Liver (tissue), 9 donors: ENCODE data around the gene DBH. TPM values are rescaled to one million over a fixed set of nuclear protein-coding genes. Genes with fewer than 3 reads are reported as not detected.

ENCODE experiments used
- DNase-seq: peaks from one replicate; pipeline ENCODE4 v3.0.0-alpha.2; 2017; ENCODE audit warnings: low spot score
- H3K27ac ChIP-seq, 2 donors: one replicate each; pipeline ENCODE4 v1.7.0; 2013; ENCODE audit warnings: inconsistent platforms in 2 of 2, low read length in 2 of 2, control low read depth in 1 of 2, low read depth in 1 of 2, mild to moderate bottlenecking in 1 of 2
- H3K27me3 ChIP-seq, 4 donors: one replicate each; pipeline versions ENCODE4 v1.6.1 to v1.7.0; 2013; ENCODE audit warnings: low read length in 3 of 4, inconsistent platforms in 1 of 4, mild to moderate bottlenecking in 1 of 4, moderate library complexity in 1 of 4; ENCODE audit not compliant: control insufficient read depth in 4 of 4, insufficient read depth in 4 of 4
- H3K36me3 ChIP-seq, 4 donors: one replicate each; pipeline versions ENCODE4 v1.6.1 to v1.7.0; 2013; ENCODE audit warnings: low read length in 3 of 4, mild to moderate bottlenecking in 3 of 4, low read depth in 1 of 4, moderate library complexity in 1 of 4; ENCODE audit not compliant: control insufficient read depth in 4 of 4, insufficient read depth in 3 of 4
- H3K4me1 ChIP-seq, 4 donors: one replicate each; pipeline versions ENCODE4 v1.6.1 to v1.7.0; 2013; ENCODE audit warnings: low read length in 3 of 4, mild to moderate bottlenecking in 3 of 4, moderate library complexity in 1 of 4; ENCODE audit not compliant: control insufficient read depth in 4 of 4, insufficient read depth in 4 of 4
- H3K4me3 ChIP-seq, 3 donors: one replicate each; pipeline versions ENCODE4 v1.6.1 to v1.7.0; 2013; ENCODE audit warnings: low read length in 3 of 3, control low read depth in 1 of 3, low read depth in 1 of 3, mild to moderate bottlenecking in 1 of 3
- H3K9ac ChIP-seq, 2 donors: one replicate each; pipeline ENCODE4 v1.7.0; 2013; ENCODE audit warnings: low read length in 2 of 2, mild to moderate bottlenecking in 2 of 2, moderate library complexity in 2 of 2, control low read depth in 1 of 2, low read depth in 1 of 2
- H3K9me3 ChIP-seq, 4 donors: one replicate each; pipeline versions ENCODE4 v1.6.1 to v1.7.0; 2013; ENCODE audit warnings: low read length in 3 of 4; ENCODE audit not compliant: control insufficient read depth in 4 of 4
- CTCF ChIP-seq: fragments of 150-350 bp; IDR thresholded peaks from 2 replicates; pipeline ENCODE4 v1.5.1; 2017; ENCODE audit warnings: improper control_type of control experiment, low read depth, low read length; ENCODE audit not compliant: missing input control
- EGR1 ChIP-seq, 2 donors: IDR thresholded peaks; 2 replicates each; pipeline ENCODE4 v1.6.1; 2016 to 2018; ENCODE audit warnings: antibody characterized with exemption in 2 of 2, low read depth in 2 of 2
- FOXA1 ChIP-seq: IDR thresholded peaks from 2 replicates; pipeline ENCODE4 v1.6.1; 2016; ENCODE audit warnings: antibody characterized with exemption
- FOXA2 ChIP-seq: IDR thresholded peaks from 2 replicates; pipeline ENCODE4 v1.6.1; 2016; ENCODE audit warnings: antibody characterized with exemption
- GABPA ChIP-seq, 2 donors: IDR thresholded peaks in 1 of 2; conservative IDR thresholded peaks in 1 of 2; 2 replicates each; pipeline ENCODE4 v1.6.1; 2016; ENCODE audit warnings: antibody characterized with exemption in 2 of 2, mild to moderate bottlenecking in 1 of 2, moderate library complexity in 1 of 2
- HNF4G ChIP-seq: IDR thresholded peaks from 2 replicates; pipeline ENCODE4 v1.6.1; 2016; ENCODE audit warnings: antibody characterized with exemption
- MAX ChIP-seq: IDR thresholded peaks from 2 replicates; pipeline ENCODE4 v1.6.1; 2016; ENCODE audit warnings: antibody characterized with exemption
- RAD21 ChIP-seq, 2 donors: IDR thresholded peaks; 2 replicates each; pipeline ENCODE4 v1.6.1; 2016; ENCODE audit warnings: antibody characterized with exemption in 2 of 2, mild to moderate bottlenecking in 2 of 2
- REST ChIP-seq: IDR thresholded peaks from 2 replicates; pipeline ENCODE4 v1.6.1; 2016; ENCODE audit warnings: antibody characterized with exemption, mild to moderate bottlenecking
- RXRA ChIP-seq, 2 donors: IDR thresholded peaks; 2 replicates each; pipeline ENCODE4 v1.6.1; 2017 to 2018; ENCODE audit warnings: antibody characterized with exemption in 2 of 2, mild to moderate bottlenecking in 1 of 2
- SP1 ChIP-seq: IDR thresholded peaks from 2 replicates; pipeline ENCODE4 v1.6.1; 2018; ENCODE audit warnings: antibody characterized with exemption, mild to moderate bottlenecking
- TAF1 ChIP-seq: conservative IDR thresholded peaks from 2 replicates; pipeline ENCODE4 v1.6.1; 2016; ENCODE audit warnings: antibody characterized with exemption, mild to moderate bottlenecking
- YY1 ChIP-seq: IDR thresholded peaks from 2 replicates; pipeline ENCODE4 v1.6.1; 2016; ENCODE audit warnings: antibody characterized with exemption, mild to moderate bottlenecking
- WGBS: extraction: QIAGEN DNeasy Blood & Tissue Kit; methylation state at CpG from one replicate; pipeline ENCODE4 v1.1.7; 2013; 5-methylcytosine and 5-hydroxymethylcytosine counted together
- polyA plus RNA-seq, 2 donors: library from polyadenylated mRNA; stranded (reverse) in 1 of 2; unstranded in 1 of 2; fragments of 200-250 nt in 1 of 2; fragments of >200 nt in 1 of 2; fragmentation: Nextera tagmentation in 1 of 2; extraction: Ambion mirVana in 1 of 2; gene quantifications; one replicate each; pipeline versions ENCODE4 v1.2.1 to v1.2.3, GENCODE V29; 2013 to 2015
- total RNA-seq, 2 donors: library from RNA; depleted of rRNA; stranded (reverse); fragments of >200 nt; gene quantifications; one replicate each; pipeline ENCODE4 v1.2.3, GENCODE V29; 2014
- TF ChIP-seq, protein P1 (sequence below): IDR thresholded peaks from 2 replicates; pipeline ENCODE4 v1.6.1; 2016; ENCODE audit warnings: antibody characterized with exemption
- TF ChIP-seq, protein P2 (sequence below): IDR thresholded peaks from 2 replicates; pipeline ENCODE4 v1.6.1; 2016; ENCODE audit warnings: antibody characterized with exemption
- donor health status: healthy.
- donor health status: healthy.
- donor health status: healthy.
- donor health status: healthy.
- donor health status: healthy.

DBH gene
- total and polyA plus RNA-seq, 4 donors = 0.37 to 21.2 (median 2.5) TPM

DNA sequence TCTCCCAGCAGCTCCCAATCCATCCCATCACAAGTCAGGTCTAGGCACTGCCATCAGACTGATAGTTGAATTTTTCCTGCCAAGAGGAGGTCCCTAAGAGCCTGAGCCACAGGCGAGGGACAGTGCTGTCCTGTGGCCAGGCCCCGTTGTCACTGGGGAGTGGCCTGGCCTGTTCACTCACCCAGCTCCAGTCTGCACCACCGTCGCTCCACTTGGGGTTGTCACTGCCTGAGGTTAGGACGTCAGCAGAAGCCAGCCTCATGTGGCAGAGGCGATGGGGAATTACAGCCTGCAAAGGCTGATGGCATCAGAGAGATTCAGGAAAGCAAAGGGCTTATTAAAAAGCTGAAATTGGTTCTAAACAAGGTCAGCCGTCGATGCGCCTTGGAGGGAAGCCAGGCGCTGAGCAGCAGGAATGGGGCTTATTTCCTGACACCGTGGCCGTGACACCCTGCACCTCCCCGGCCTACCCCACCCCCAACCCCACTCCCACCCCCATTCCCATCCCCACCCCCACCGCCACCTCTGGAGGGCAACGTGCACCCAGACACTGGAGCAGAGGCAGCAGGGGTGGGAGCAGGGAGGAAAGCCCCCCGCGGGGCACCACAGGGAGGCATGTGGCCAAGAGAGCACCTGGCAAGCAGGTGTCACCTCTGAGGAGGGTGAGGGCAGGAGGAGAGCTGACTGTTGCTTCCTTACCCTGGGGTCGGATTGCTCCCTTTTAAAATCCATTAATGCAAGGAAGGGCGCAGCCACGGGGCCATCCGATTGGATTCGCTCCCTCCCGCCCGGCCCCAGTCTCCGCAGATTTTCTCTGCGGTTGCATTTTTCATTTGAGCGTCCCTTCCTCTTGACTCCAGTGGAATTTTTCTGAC lies 3.1 kb upstream of the DBH start:
- Histone ChIP-seq H3K36me3 (no peaks in the 10 kb centered on the region), H3K9me3 (no peaks in the 10 kb centered on the region), H3K27ac (no peak overlapping the region), H3K4me1 (no peaks in the 10 kb centered on the region), H3K4me3 (no peak overlapping the region), H3K9ac (no peak overlapping the region), H3K27me3 (no peaks in the 10 kb centered on the region)
- no peak for DNase-seq
- TF ChIP-seq YY1 = no peak
- no peak for TF ChIP-seq REST
- TF ChIP-seq SP1 = no peak
- TF ChIP-seq TAF1 = no peak
- TF ChIP-seq, protein P1, sequence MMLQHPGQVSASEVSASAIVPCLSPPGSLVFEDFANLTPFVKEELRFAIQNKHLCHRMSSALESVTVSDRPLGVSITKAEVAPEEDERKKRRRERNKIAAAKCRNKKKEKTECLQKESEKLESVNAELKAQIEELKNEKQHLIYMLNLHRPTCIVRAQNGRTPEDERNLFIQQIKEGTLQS = no peak
- TF ChIP-seq GABPA (IDR thresholded peaks at IDR 0.05 in 1 of 2, conservative IDR thresholded peaks at IDR 0.05 in 1 of 2) = no peak
- no peak for TF ChIP-seq RAD21 (IDR thresholded peaks at IDR 0.05)
- TF ChIP-seq, protein P2, sequence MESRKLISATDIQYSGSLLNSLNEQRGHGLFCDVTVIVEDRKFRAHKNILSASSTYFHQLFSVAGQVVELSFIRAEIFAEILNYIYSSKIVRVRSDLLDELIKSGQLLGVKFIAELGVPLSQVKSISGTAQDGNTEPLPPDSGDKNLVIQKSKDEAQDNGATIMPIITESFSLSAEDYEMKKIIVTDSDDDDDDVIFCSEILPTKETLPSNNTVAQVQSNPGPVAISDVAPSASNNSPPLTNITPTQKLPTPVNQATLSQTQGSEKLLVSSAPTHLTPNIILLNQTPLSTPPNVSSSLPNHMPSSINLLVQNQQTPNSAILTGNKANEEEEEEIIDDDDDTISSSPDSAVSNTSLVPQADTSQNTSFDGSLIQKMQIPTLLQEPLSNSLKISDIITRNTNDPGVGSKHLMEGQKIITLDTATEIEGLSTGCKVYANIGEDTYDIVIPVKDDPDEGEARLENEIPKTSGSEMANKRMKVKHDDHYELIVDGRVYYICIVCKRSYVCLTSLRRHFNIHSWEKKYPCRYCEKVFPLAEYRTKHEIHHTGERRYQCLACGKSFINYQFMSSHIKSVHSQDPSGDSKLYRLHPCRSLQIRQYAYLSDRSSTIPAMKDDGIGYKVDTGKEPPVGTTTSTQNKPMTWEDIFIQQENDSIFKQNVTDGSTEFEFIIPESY = no peak
- TF ChIP-seq MAX = no peak
- TF ChIP-seq FOXA2 = no peak
- TF ChIP-seq FOXA1 = no peak
- no peak for TF ChIP-seq RXRA (IDR thresholded peaks at IDR 0.05)
- no peak for TF ChIP-seq EGR1 (IDR thresholded peaks at IDR 0.05; ENCODE audit: low read depth in 2 of 2)
- TF ChIP-seq HNF4G = no peak
- no peak for TF ChIP-seq CTCF
- 68% methylated on average over 27 of the region's 27 CpGs for WGBS
